Measurements from ENCODE around the gene AGAP6.
A peak's percentile ranks its signal among the peaks of the same experiment; 100 is the strongest.
"Not testable (repeated sequence)": the region's sequence is repeated elsewhere in the genome, so short reads cannot be mapped to it uniquely, and the experiment has no call there.

AGAP6 gene

GRCh38 chr10:49988376-49988775 lies at the start of gene AGAP6:
AGAP6 (plus strand) TSS chr10:49988406; CDS start chr10:49988716, 310 bp downstream.
- DNase-seq (ENCODE audit: low spot score), result not testable (repeated sequence)

- DNase-seq (ENCODE audit: low spot score), result peak; percentile 76
Measured at GRCh38 chr10:49941447-49942338, 46.5 kb upstream of the AGAP6 start, which contains the start of the genes PARG and TIMM23B. PARG (minus strand) TSS chr10:49942027; CDS start chr10:49941725, 302 bp downstream. TIMM23B (plus strand) TSS chr10:49942053; CDS start chr10:49942195, 142 bp downstream.

- DNase-seq (ENCODE audit: low spot score), result not testable (repeated sequence)
Measured at GRCh38 chr10:49942339-49942705, 45.9 kb upstream of the AGAP6 start.

GRCh38 chr10:49943607-49944006 lies 44.6 kb upstream of the AGAP6 start:
- not testable (repeated sequence) for DNase-seq (ENCODE audit: low spot score)

GRCh38 chr10:49948142-49948541 lies 40.1 kb upstream of the AGAP6 start:
- DNase-seq (ENCODE audit: low spot score), result not testable (repeated sequence)

GRCh38 chr10:49948737-49949136 lies 39.5 kb upstream of the AGAP6 start:
- DNase-seq (ENCODE audit: low spot score), result not testable (repeated sequence)

GRCh38 chr10:49952006-49952405 lies 36.2 kb upstream of the AGAP6 start:
- DNase-seq (ENCODE audit: low spot score), result not testable (repeated sequence)

GRCh38 chr10:49953122-49953521 lies 35.1 kb upstream of the AGAP6 start:
- not testable (repeated sequence) for DNase-seq (ENCODE audit: low spot score)

GRCh38 chr10:49970331-49970857 lies 17.8 kb upstream of the AGAP6 start:
- DNase-seq (ENCODE audit: low spot score), result not testable (repeated sequence)

- not testable (repeated sequence) for DNase-seq (ENCODE audit: low spot score)
Measured at GRCh38 chr10:49971466-49971865, 16.7 kb upstream of the AGAP6 start.

GRCh38 chr10:49972094-49972493 lies 16.1 kb upstream of the AGAP6 start:
- not testable (repeated sequence) for DNase-seq (ENCODE audit: low spot score)

- DNase-seq (ENCODE audit: low spot score), result not testable (repeated sequence)
Measured at GRCh38 chr10:49977756-49978155, 10.4 kb upstream of the AGAP6 start.

- DNase-seq (ENCODE audit: low spot score), result not testable (repeated sequence)
Measured at GRCh38 chr10:49987207-49987606, 999 bp upstream of the AGAP6 start.

GRCh38 chr10:49995321-49995720 lies 7.1 kb downstream of the AGAP6 start:
- not testable (repeated sequence) for DNase-seq (ENCODE audit: low spot score)

- not testable (repeated sequence) for DNase-seq (ENCODE audit: low spot score)
Measured at GRCh38 chr10:50014024-50014423, 25.8 kb downstream of the AGAP6 start.

- DNase-seq (ENCODE audit: low spot score), result not testable (repeated sequence)
Measured at GRCh38 chr10:50015596-50016220, 27.5 kb downstream of the AGAP6 start.

- DNase-seq (ENCODE audit: low spot score), result not testable (repeated sequence)
Measured at GRCh38 chr10:50016926-50017325, 28.7 kb downstream of the AGAP6 start.

GRCh38 chr10:50017646-50018045 lies 29.4 kb downstream of the AGAP6 start:
- DNase-seq (ENCODE audit: low spot score), result not testable (repeated sequence)

- not testable (repeated sequence) for DNase-seq (ENCODE audit: low spot score)
Measured at GRCh38 chr10:50019279-50019678, 31.1 kb downstream of the AGAP6 start.

- not testable (repeated sequence) for DNase-seq (ENCODE audit: low spot score)
Measured at GRCh38 chr10:50020451-50021024, 32.3 kb downstream of the AGAP6 start.

- DNase-seq (ENCODE audit: low spot score), result no peak
Measured at GRCh38 chr10:50021646-50022045, 33.4 kb downstream of the AGAP6 start.

All from LoVo (cell line).